ENCODE results near the gene MTUS2.

Gene MTUS2

GRCh38 chr13:29537736-29538651 lies 717.9 kb downstream of the MTUS2 start:
- no peak for DNase-seq

- DNase-seq, result no peak
Observed at GRCh38 chr13:29538652-29539040, 718.5 kb downstream of the MTUS2 start.

- DNase-seq, result no peak
Observed at GRCh38 chr13:29539856-29540255, 719.7 kb downstream of the MTUS2 start.

- no peak for DNase-seq
Observed at GRCh38 chr13:29540334-29540733, 720.2 kb downstream of the MTUS2 start.

- DNase-seq, result no peak
Observed at GRCh38 chr13:29540799-29541198, 720.7 kb downstream of the MTUS2 start.

- no peak for DNase-seq
Observed at GRCh38 chr13:29541400-29541799, 721.3 kb downstream of the MTUS2 start.

GRCh38 chr13:29542381-29542780 lies 722.2 kb downstream of the MTUS2 start:
- no peak for DNase-seq

GRCh38 chr13:29543230-29544215 lies 723.4 kb downstream of the MTUS2 start:
- DNase-seq, result no peak

- no peak for DNase-seq
Observed at GRCh38 chr13:29545988-29546387, 725.8 kb downstream of the MTUS2 start.

- no peak for DNase-seq
Observed at GRCh38 chr13:29546662-29547061, 726.5 kb downstream of the MTUS2 start.

GRCh38 chr13:29547153-29547552 lies 727.0 kb downstream of the MTUS2 start:
- no peak for DNase-seq

- DNase-seq, result peak; percentile 78 to 85
Observed at GRCh38 chr13:29548722-29549121, 728.6 kb downstream of the MTUS2 start.

GRCh38 chr13:29550430-29550988 lies 730.4 kb downstream of the MTUS2 start:
- DNase-seq, result no peak

GRCh38 chr13:29551214-29551613 lies 731.1 kb downstream of the MTUS2 start:
- DNase-seq, result no peak

All from NCI-H526 (cell line).